ENCODE measurements around the gene HDAC9. TPM values are rescaled to one million over a fixed set of nuclear protein-coding genes. Genes with fewer than 3 reads are reported as not detected.

HDAC9 gene
- polyA plus RNA-seq, 2 of the 4 experiments (the other 2 are of a cell fraction): 0.05 to 0.26 TPM

DNA sequence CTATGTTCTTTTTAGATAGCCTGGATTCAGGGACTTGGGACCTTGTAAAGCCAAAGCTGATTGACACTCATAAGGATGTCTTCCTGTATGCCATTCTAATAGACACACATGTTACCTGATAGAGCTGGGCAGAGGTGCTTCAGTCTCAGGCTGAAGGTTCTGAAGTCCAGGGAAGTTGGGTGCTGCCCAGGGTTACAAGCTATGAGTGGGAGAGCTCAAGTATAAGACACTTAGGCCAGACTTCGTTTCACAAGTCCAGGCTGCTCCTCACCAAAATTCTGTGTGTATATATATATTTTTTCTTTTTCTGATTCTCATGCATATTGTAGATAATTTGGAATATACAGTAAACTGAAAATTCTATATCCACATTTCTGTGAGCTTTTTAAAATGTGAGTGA lies 144.2 kb downstream of the HDAC9 start:
- no peaks in the 10 kb centered on the region for H3K4me1 ChIP-seq
- no peaks in the 10 kb centered on the region for H3K9me3 ChIP-seq
- TF ChIP-seq JUN (IDR thresholded peaks at IDR 0.05) (no peak), PBX3 (IDR thresholded peaks at IDR 0.05) (no peak), CHD2 (IDR thresholded peaks at IDR 0.05; ENCODE audit: low read length, partially characterized antibody) (no peak), RCOR1 (IDR thresholded peaks at IDR 0.05; ENCODE audit: low read depth, low read length) (no peak), JUNB (IDR thresholded peaks at IDR 0.05) (no peak), EP300 (IDR thresholded peaks at IDR 0.05) (no peak), MYC (IDR thresholded peaks at IDR 0.05; ENCODE audit: borderline replicate concordance, low read length) (no peak), BCL3 (IDR thresholded peaks at IDR 0.05) (no peak), CBX2 (IDR thresholded peaks at IDR 0.05; ENCODE audit: borderline replicate concordance, low read depth) (no peak), CHD4 (IDR thresholded peaks at IDR 0.05; ENCODE audit: borderline replicate concordance) (no peak), RARB (CRISPR knock-in tag; IDR thresholded peaks at IDR 0.05) (no peak), HDAC2 (IDR thresholded peaks at IDR 0.05) (no peak), ZNF302 (CRISPR knock-in tag; IDR thresholded peaks at IDR 0.05) (no peak), CTCF (IDR thresholded peaks at IDR 0.05) (no peak), NPAS2 (CRISPR knock-in tag; IDR thresholded peaks at IDR 0.05; ENCODE audit: borderline replicate concordance) (no peak), E2F6 (IDR thresholded peaks at IDR 0.05; ENCODE audit: borderline replicate concordance, low read depth) (no peak)
- TF ChIP-seq, protein P1, sequence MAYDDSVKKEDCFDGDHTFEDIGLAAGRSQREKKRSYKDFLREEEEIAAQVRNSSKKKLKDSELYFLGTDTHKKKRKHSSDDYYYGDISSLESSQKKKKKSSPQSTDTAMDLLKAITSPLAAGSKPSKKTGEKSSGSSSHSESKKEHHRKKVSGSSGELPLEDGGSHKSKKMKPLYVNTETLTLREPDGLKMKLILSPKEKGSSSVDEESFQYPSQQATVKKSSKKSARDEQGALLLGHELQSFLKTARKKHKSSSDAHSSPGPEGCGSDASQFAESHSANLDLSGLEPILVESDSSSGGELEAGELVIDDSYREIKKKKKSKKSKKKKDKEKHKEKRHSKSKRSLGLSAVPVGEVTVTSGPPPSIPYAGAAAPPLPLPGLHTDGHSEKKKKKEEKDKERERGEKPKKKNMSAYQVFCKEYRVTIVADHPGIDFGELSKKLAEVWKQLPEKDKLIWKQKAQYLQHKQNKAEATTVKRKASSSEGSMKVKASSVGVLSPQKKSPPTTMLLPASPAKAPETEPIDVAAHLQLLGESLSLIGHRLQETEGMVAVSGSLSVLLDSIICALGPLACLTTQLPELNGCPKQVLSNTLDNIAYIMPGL (CRISPR knock-in tag; IDR thresholded peaks at IDR 0.05; ENCODE audit: borderline replicate concordance): no peak
- TF ChIP-seq, protein P2, sequence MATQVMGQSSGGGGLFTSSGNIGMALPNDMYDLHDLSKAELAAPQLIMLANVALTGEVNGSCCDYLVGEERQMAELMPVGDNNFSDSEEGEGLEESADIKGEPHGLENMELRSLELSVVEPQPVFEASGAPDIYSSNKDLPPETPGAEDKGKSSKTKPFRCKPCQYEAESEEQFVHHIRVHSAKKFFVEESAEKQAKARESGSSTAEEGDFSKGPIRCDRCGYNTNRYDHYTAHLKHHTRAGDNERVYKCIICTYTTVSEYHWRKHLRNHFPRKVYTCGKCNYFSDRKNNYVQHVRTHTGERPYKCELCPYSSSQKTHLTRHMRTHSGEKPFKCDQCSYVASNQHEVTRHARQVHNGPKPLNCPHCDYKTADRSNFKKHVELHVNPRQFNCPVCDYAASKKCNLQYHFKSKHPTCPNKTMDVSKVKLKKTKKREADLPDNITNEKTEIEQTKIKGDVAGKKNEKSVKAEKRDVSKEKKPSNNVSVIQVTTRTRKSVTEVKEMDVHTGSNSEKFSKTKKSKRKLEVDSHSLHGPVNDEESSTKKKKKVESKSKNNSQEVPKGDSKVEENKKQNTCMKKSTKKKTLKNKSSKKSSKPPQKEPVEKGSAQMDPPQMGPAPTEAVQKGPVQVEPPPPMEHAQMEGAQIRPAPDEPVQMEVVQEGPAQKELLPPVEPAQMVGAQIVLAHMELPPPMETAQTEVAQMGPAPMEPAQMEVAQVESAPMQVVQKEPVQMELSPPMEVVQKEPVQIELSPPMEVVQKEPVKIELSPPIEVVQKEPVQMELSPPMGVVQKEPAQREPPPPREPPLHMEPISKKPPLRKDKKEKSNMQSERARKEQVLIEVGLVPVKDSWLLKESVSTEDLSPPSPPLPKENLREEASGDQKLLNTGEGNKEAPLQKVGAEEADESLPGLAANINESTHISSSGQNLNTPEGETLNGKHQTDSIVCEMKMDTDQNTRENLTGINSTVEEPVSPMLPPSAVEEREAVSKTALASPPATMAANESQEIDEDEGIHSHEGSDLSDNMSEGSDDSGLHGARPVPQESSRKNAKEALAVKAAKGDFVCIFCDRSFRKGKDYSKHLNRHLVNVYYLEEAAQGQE (IDR thresholded peaks at IDR 0.05): no peak
- TF ChIP-seq, protein P3, sequence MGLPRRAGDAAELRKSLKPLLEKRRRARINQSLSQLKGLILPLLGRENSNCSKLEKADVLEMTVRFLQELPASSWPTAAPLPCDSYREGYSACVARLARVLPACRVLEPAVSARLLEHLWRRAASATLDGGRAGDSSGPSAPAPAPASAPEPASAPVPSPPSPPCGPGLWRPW (IDR thresholded peaks at IDR 0.05): no peak
- no peak overlapping the region for H3K27ac ChIP-seq
- no peak overlapping the region for H3K4me3 ChIP-seq
- POLR2A ChIA-PET: no interaction called here
- DNase-seq (ENCODE audit: low read depth in 1 of 2, low spot score in 1 of 2): no peak
- 0% methylated on average over 1 of the region's 1 CpG for WGBS (ENCODE audit: missing lambda C conversion rate)
- CTCF ChIA-PET: no interaction called here
- ATAC-seq: no peak
- H3K4me2 ChIP-seq: no peak overlapping the region
- FAIRE-seq: no peak
